Peyer's patch (tissue), 4 donors: Measurements from ENCODE around the gene ATXN1. TPM values are rescaled to one million over a fixed set of nuclear protein-coding genes. Genes with fewer than 3 reads are reported as not detected.

Source experiments
- DNase-seq, 3 donors: peaks; one replicate each; pipeline ENCODE4 v3.0.0-alpha.2; 2017 to 2019
- H3K27ac ChIP-seq, 4 donors: fragments of 200-600 bp; sonication (generic); one replicate each; pipeline ENCODE4 v1.5.1; 2016 to 2019
- H3K27me3 ChIP-seq, 2 donors: fragments of 200-600 bp; sonication (generic); one replicate each; pipeline ENCODE4 v1.5.1; 2019
- H3K36me3 ChIP-seq, 3 donors: fragments of 200-600 bp; sonication (generic); one replicate each; pipeline ENCODE4 v1.5.1; 2016 to 2019
- H3K4me1 ChIP-seq, 4 donors: fragments of 200-600 bp; sonication (generic); one replicate each; pipeline ENCODE4 v1.5.1; 2016 to 2019
- H3K4me3 ChIP-seq, 4 donors: fragments of 200-600 bp; sonication (generic); 1 replicate in 3 of 4; 2 replicates in 1 of 4; pipeline ENCODE4 v1.5.1; 2016 to 2019; ENCODE audit warnings: mild to moderate bottlenecking in 1 of 4
- H3K9me3 ChIP-seq, 4 donors: fragments of 200-600 bp; sonication (generic); one replicate each; pipeline ENCODE4 v1.5.1; 2016 to 2019; ENCODE audit warnings: mild to moderate bottlenecking in 1 of 4
- POLR2A ChIP-seq, 2 donors: fragments of 450-650 bp; IDR thresholded peaks; one replicate each; pipeline ENCODE4 v1.5.1; 2017; ENCODE audit warnings: antibody characterized with exemption in 2 of 2, mild to moderate bottlenecking in 2 of 2, moderate library complexity in 2 of 2
- total RNA-seq, 4 donors: library from RNA; depleted of rRNA; stranded (reverse); fragments of >200 nt; gene quantifications; one replicate each; pipeline ENCODE4 v1.1.0, GENCODE V29; 2016
- TF ChIP-seq, protein P1 (sequence below), 6 experiments: fragments of 450-650 bp in 4 of 6; fragments of 200-600 bp in 2 of 6; sonication (generic) in 1 of 6; IDR thresholded peaks; one replicate each; pipeline ENCODE4 v1.5.1; 2017 to 2019; ENCODE audit warnings: antibody characterized with exemption in 6 of 6, mild to moderate bottlenecking in 3 of 6, moderate library complexity in 1 of 6

ATXN1 gene
- total RNA-seq, 4 donors from 2014 or later: 34.7 to 48.5 (median 43.1) TPM

DNA sequence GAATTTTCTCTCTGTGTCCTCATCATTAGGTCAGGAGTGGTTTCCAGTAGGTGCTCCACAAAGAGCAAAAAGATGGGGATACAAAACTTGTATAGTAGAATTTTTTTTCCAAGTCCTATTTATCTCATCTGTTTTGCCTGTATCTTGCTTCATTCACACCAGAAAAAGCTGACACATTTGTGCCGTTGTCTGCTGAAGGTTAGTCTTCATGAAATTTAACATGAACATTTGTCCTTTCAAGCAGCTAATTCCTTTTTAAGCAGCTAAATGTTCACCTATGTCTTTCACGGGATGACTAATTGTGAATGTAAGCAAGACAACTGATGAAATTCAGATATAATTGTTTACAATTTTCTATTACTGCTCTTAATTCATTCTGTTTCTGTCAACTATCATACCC is 83.8 kb downstream of the ATXN1 start:
- no peak for TF ChIP-seq POLR2A (IDR thresholded peaks at IDR 0.05)
- TF ChIP-seq, protein P1, sequence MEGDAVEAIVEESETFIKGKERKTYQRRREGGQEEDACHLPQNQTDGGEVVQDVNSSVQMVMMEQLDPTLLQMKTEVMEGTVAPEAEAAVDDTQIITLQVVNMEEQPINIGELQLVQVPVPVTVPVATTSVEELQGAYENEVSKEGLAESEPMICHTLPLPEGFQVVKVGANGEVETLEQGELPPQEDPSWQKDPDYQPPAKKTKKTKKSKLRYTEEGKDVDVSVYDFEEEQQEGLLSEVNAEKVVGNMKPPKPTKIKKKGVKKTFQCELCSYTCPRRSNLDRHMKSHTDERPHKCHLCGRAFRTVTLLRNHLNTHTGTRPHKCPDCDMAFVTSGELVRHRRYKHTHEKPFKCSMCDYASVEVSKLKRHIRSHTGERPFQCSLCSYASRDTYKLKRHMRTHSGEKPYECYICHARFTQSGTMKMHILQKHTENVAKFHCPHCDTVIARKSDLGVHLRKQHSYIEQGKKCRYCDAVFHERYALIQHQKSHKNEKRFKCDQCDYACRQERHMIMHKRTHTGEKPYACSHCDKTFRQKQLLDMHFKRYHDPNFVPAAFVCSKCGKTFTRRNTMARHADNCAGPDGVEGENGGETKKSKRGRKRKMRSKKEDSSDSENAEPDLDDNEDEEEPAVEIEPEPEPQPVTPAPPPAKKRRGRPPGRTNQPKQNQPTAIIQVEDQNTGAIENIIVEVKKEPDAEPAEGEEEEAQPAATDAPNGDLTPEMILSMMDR (IDR thresholded peaks at IDR 0.05): no peak
- Histone ChIP-seq H3K4me3 (no peak overlapping the region), H3K9me3 (no peaks in the 10 kb centered on the region), H3K36me3 (no peaks in the 10 kb centered on the region), H3K4me1 (no peaks in the 10 kb centered on the region), H3K27me3 (no peaks in the 10 kb centered on the region), H3K27ac (no peak overlapping the region)
- DNase-seq: no peak

DNA sequence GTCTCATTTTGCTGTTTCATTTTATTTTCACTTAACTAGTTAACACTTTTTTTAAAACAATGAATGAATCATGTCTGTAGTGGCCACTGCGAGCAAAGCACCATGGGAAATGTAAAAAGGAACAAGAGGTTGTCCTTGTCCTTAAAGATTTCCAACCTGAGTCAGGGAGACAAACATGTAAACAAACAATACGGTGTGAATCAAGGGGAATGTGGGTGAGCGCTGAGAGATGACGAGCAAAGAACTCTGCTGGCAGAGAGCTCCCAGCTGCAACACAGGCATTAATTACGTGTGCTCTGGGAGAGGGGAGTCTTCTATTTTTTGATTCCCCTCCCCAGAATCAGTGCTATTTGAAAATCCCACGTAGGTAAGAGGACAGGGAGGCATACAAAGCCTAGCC is 84.3 kb downstream of the ATXN1 start:
- Histone ChIP-seq H3K36me3 (no peaks in the 10 kb centered on the region), H3K4me1 (no peaks in the 10 kb centered on the region), H3K9me3 (no peaks in the 10 kb centered on the region), H3K27ac (no peak overlapping the region), H3K27me3 (no peaks in the 10 kb centered on the region), H3K4me3 (no peak overlapping the region)
- TF ChIP-seq, protein P1 (IDR thresholded peaks at IDR 0.05): no peak
- no peak for TF ChIP-seq POLR2A (IDR thresholded peaks at IDR 0.05)
- DNase-seq: no peak

DNA sequence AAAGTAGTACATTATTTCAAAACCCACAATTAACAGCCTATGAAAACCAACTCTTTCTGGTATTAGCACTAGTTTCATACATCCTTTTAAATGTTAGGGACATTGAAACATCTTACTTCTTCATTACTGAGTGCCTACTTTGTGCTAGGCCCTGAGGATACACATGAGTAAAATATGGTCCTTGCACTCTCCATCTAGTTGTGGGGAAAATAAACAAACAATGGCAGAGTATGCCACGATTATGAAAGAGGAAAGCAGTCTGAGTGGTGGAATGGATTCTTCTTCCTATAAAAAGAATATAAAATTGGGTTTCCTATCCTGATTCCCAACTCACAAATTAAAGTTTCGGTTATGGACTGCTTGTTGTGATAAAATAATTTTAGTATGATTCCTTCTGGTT is 84.9 kb downstream of the ATXN1 start:
- no peaks in the 10 kb centered on the region for H3K36me3 ChIP-seq
- H3K9me3 ChIP-seq: no peaks in the 10 kb centered on the region
- TF ChIP-seq POLR2A (IDR thresholded peaks at IDR 0.05): no peak
- TF ChIP-seq, protein P1 (IDR thresholded peaks at IDR 0.05): no peak
- no peaks in the 10 kb centered on the region for H3K27me3 ChIP-seq
- H3K4me1 ChIP-seq: no peaks in the 10 kb centered on the region
- no peak overlapping the region for H3K27ac ChIP-seq
- no peak for DNase-seq
- no peak overlapping the region for H3K4me3 ChIP-seq

DNA sequence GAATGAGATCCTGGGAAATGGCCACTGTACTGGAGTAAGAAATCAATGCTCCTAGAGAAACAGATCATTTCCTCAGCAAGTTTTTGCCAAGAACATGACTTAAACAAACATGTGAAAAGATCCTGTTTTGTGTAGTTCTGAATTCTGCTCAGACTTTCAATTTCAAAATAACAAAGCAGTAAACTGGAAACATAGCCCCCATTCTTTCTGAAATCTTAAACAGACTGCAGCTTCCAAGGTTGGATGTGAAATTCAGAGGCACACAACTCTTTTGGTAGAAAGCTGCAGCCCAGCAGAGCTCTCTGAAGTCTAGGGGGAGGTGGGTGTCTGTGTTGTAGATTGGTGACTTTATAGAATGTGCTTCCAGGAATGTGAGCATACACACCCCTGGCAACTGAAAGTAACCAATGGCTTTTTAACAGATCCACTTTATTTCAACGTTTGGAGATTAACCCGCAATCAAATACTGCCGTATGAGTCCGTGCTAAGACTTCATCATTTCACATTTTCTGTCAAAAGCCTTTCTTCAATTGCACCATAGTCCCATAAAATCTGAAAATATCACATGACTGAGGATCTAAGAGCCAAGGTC is 86.4 kb downstream of the ATXN1 start:
- Histone ChIP-seq H3K9me3 (no peaks in the 10 kb centered on the region), H3K4me1 (peaks cover 0 to 7% (median 0%) of the 10 kb centered on the region in 4 donors), H3K27ac (no peak overlapping the region), H3K27me3 (no peaks in the 10 kb centered on the region), H3K4me3 (no peak overlapping the region), H3K36me3 (no peaks in the 10 kb centered on the region)
- DNase-seq: no peak
- TF ChIP-seq POLR2A (IDR thresholded peaks at IDR 0.05): no peak
- TF ChIP-seq, protein P1 (IDR thresholded peaks at IDR 0.05): no peak

DNA sequence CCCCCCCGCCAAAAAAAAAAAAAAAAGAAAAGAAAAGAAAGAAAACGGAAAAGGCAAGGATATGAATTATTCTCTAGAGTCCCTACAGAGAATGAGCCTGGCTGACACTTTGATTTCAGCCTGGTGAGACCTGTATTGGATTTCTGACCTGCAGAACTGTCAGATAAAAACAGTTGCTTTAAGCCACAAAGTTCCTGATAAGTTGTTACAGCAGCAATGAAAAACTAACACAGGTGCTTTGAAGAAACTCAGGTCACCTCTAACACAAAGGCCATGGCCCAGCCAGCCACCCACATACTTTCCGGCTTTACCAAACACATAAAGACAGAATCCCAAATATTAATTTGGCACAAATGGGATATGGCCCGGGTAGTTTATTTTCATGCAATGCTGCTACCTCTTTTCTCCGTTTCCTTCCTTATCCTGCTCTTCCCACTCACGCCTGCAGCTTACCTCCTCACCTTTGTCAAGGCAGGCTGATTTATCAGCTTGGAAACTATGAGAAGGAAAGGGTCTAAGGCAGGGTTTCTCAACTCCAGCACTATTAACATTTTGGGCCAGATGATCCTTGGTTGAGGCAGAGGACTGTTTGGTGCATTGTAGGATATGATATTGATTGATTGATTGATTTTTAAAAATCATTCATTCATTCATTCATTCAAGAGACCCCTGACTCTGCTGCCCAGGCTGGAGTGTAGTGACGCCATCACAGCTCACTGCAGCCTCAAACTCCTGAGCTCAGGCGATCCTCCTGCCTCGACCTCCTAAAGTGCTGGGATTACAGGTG is 88.1 kb downstream of the ATXN1 start:
- H3K4me1 ChIP-seq: peaks cover 0 to 8% (median 0%) of the 10 kb centered on the region in 4 donors
- no peaks in the 10 kb centered on the region for H3K36me3 ChIP-seq
- H3K4me3 ChIP-seq: no peak overlapping the region
- no peaks in the 10 kb centered on the region for H3K27me3 ChIP-seq
- no peak for TF ChIP-seq POLR2A (IDR thresholded peaks at IDR 0.05)
- TF ChIP-seq, protein P1 (IDR thresholded peaks at IDR 0.05): no peak
- no peak for DNase-seq
- no peak overlapping the region for H3K27ac ChIP-seq
- no peaks in the 10 kb centered on the region for H3K9me3 ChIP-seq
